GM21786 (cell line): ENCODE results near the gene RAPGEF6.
"Not testable (repeated sequence)": the region's sequence is repeated elsewhere in the genome, so short reads cannot be mapped to it uniquely, and the experiment has no call there.

Experiments used
- ATAC-seq: cut with Tn5 transposase; IDR thresholded peaks from one replicate; pipeline ENCODE4 v1.9.1; 2021; ENCODE audit not compliant: unreplicated experiment

The RAPGEF6 gene

GRCh38 chr5:131634996-131635683 lies at the start of gene RAPGEF6:
Gene RAPGEF6, minus strand, starts transcription at chr5:131635229. Its CDS starts 199 bp downstream, at chr5:131635030.
- peak; percentile 86 for ATAC-seq

- ATAC-seq, result no peak
Observed at GRCh38 chr5:131684595-131684994, 49.6 kb upstream of the RAPGEF6 start.

GRCh38 chr5:131684051-131684450 lies 49.0 kb upstream of the RAPGEF6 start:
- no peak for ATAC-seq

- no peak for ATAC-seq
Observed at GRCh38 chr5:131682826-131683225, 47.8 kb upstream of the RAPGEF6 start.

- no peak for ATAC-seq
Observed at GRCh38 chr5:131682175-131682574, 47.1 kb upstream of the RAPGEF6 start.

GRCh38 chr5:131679911-131680310 lies 44.9 kb upstream of the RAPGEF6 start:
- no peak for ATAC-seq

GRCh38 chr5:131678273-131678672 lies 43.2 kb upstream of the RAPGEF6 start:
- not testable (repeated sequence) for ATAC-seq

- no peak for ATAC-seq
Observed at GRCh38 chr5:131677115-131677514, 42.1 kb upstream of the RAPGEF6 start.

- peak; percentile 13 for ATAC-seq
Observed at GRCh38 chr5:131672776-131673175, 37.7 kb upstream of the RAPGEF6 start.

- ATAC-seq, result no peak
Observed at GRCh38 chr5:131671994-131672655, 37.1 kb upstream of the RAPGEF6 start.

GRCh38 chr5:131671409-131671808 lies 36.4 kb upstream of the RAPGEF6 start:
- peak; percentile 63 for ATAC-seq

GRCh38 chr5:131664929-131665328 lies 29.9 kb upstream of the RAPGEF6 start:
- ATAC-seq, result no peak

- no peak for ATAC-seq
Observed at GRCh38 chr5:131661933-131662332, 26.9 kb upstream of the RAPGEF6 start.

GRCh38 chr5:131659841-131660240 lies 24.8 kb upstream of the RAPGEF6 start:
- no peak for ATAC-seq

GRCh38 chr5:131659290-131659689 lies 24.3 kb upstream of the RAPGEF6 start:
- no peak for ATAC-seq

GRCh38 chr5:131654776-131655175 lies 19.7 kb upstream of the RAPGEF6 start:
- no peak for ATAC-seq

- ATAC-seq, result no peak
Observed at GRCh38 chr5:131654309-131654708, 19.3 kb upstream of the RAPGEF6 start.

GRCh38 chr5:131649161-131649560 lies 14.1 kb upstream of the RAPGEF6 start:
- no peak for ATAC-seq

GRCh38 chr5:131647048-131647769 lies 12.2 kb upstream of the RAPGEF6 start:
- ATAC-seq, result peak; percentile 70

GRCh38 chr5:131644822-131645221 lies 9.8 kb upstream of the RAPGEF6 start:
- no peak for ATAC-seq

GRCh38 chr5:131644370-131644769 lies 9.3 kb upstream of the RAPGEF6 start:
- ATAC-seq, result no peak

GRCh38 chr5:131641494-131641893 lies 6.5 kb upstream of the RAPGEF6 start:
- ATAC-seq, result no peak
